ENCODE results near the gene TBL1X. TPM values are rescaled to one million over a fixed set of nuclear protein-coding genes. Genes with fewer than 3 reads are reported as not detected.

Gene TBL1X
- total and polyA plus RNA-seq, 2 of the 13 experiments (the other 11 are each of a cell fraction or from before 2014, with no cell fraction given): 17.6 to 19.9 TPM

- no TSS peak for BruUV-seq (replicated peaks)
- peaks cover 25% of the 10 kb centered on the region for H3K79me2 ChIP-seq (ENCODE audit: insufficient read depth, low read length)
- ChIA-PET POLR2A (no interaction called here), CTCF (ENCODE audit: low intra/inter-chr PET ratio, low total read pairs) (no interaction called here)
- no peak overlapping the region for H3K4me3 ChIP-seq (replicated peaks in 1 of 3; ENCODE audit: insufficient read depth in 1 of 3, low read depth in 2 of 3, low read length in 3 of 3)
- no peaks in the 10 kb centered on the region; a peak in 2 of 5 replicates for H3K36me3 ChIP-seq (replicated peaks in 1 of 2; ENCODE audit: control insufficient read depth in 1 of 2, insufficient read depth in 2 of 2, low read length in 2 of 2)
- no peaks in the 10 kb centered on the region for H3K27me3 ChIP-seq (ENCODE audit: control insufficient read depth in 1 of 2, insufficient read depth in 2 of 2, low read length in 2 of 2)
- FAIRE-seq (no peak), DNase-seq (ENCODE audit: low spot score) (no peak), ATAC-seq (no peak)
- H3K4me1 ChIP-seq (ENCODE audit: insufficient read depth, low read length): peaks cover 37% of the 10 kb centered on the region
- H2AFZ ChIP-seq (ENCODE audit: low read length): no peak overlapping the region
- intact Hi-C loops (cut with micrococcal nuclease; ENCODE audit: unreplicated experiment): no loop called here
- WGBS (ENCODE audit: low lambda C conversion rate): 100% methylated on average over 8 of the region's 8 CpGs
- H4K20me1 ChIP-seq (ENCODE audit: insufficient read depth, low read length): 0 out of 2 replicates have a peak, but pooled peaks cover 3% of the 10 kb centered on the region
- in situ Hi-C loops (cut with HindIII; ENCODE audit: extremely low pct_ligation_motif_present, low pct_unique_long_range_greater_than_20kb): no loop called here
- no peaks in the 10 kb centered on the region for H3K9me3 ChIP-seq (ENCODE audit: low read length)
- H3K4me2 ChIP-seq (ENCODE audit: low read depth, low read length): no peak overlapping the region
- H3K9ac ChIP-seq (ENCODE audit: insufficient read depth, low read depth, low read length): no peak overlapping the region
- no peak overlapping the region for H3K27ac ChIP-seq (ENCODE audit: extremely low read length, insufficient read depth, low read length)
- TF ChIP-seq PAWR (CRISPR knock-in tag; IDR thresholded peaks at IDR 0.05; ENCODE audit: borderline replicate concordance) (no peak), FOXC1 (CRISPR knock-in tag; IDR thresholded peaks at IDR 0.05; ENCODE audit: borderline replicate concordance) (no peak), CENPX (CRISPR knock-in tag; IDR thresholded peaks at IDR 0.05) (no peak), TFAP4 (IDR thresholded peaks at IDR 0.05; ENCODE audit: borderline replicate concordance, low read depth) (no peak), MYC (CRISPR knock-in tag; IDR thresholded peaks at IDR 0.05; ENCODE audit: borderline replicate concordance) (no peak), ZBTB40 (IDR thresholded peaks at IDR 0.05) (no peak), ZBTB40 (CRISPR knock-in tag; IDR thresholded peaks at IDR 0.05) (no peak), LRRFIP1 (CRISPR knock-in tag; conservative IDR thresholded peaks at IDR 0.05) (no peak), ZNF382 (CRISPR knock-in tag; IDR thresholded peaks at IDR 0.05; ENCODE audit: borderline replicate concordance) (no peak), ZNF260 (CRISPR knock-in tag; IDR thresholded peaks at IDR 0.05; ENCODE audit: borderline replicate concordance, low read depth) (no peak), ZNF484 (CRISPR knock-in tag; IDR thresholded peaks at IDR 0.05; ENCODE audit: borderline replicate concordance, low read depth) (no peak), SSRP1 (CRISPR knock-in tag; IDR thresholded peaks at IDR 0.05) (no peak)
Measured at GRCh38 chrX:9519546-9520216, 54.8 kb downstream of the TBL1X start.
